Loucy (cell line): ENCODE data around the gene SEC31B.

Experiments
- EZH2phosphoT487 ChIP-seq: fragments of 200-600 bp; IDR thresholded peaks from 2 replicates; pipeline ENCODE4 v1.6.1; 2018; ENCODE audit warnings: antibody characterized with exemption, mild to moderate bottlenecking, moderate library complexity, borderline replicate concordance
- TF ChIP-seq, protein P1 (sequence below): fragments of 200-600 bp; sonication (generic); conservative IDR thresholded peaks from 2 replicates; pipeline ENCODE4 v1.5.1; 2014; ENCODE audit warnings: mild to moderate bottlenecking, antibody characterized with exemption, low read length

DNA sequence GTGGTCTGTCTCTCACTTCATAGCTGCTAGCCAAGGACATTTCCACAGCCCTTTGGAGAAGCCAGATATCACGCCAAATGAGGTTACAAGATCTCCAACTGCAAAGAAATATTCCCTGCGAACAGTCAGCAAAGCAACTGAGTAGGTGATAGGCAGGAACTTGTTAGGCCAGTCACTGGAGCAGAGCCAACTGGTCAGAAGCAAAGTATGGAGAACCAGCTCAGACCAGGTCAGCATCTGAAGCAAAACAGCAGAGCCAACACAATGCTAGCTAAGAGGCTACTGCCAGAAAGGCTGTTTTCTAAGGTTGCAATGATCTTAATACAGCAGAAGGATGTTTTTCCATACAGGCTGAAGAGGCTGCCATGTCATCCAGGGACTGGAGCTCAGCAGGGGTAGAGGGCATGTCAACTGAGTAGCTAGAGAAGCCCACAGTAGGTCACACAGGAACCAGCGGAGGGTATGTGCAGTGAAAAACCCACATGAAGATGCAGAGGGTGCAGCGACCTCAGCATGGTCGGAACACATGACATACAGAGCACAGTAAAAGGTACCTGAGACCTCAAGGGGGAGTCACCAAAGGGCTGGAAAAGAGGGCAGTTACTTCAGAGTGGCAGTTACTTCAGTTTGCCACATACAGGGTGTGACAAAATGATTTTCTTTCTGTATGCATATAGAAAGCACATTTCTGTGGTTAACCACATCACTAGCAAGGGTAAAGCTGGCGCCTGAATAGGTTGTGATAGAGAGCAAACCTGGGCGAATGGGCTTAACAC lies 8.9 kb downstream of the SEC31B start:
- TF ChIP-seq, protein P1, sequence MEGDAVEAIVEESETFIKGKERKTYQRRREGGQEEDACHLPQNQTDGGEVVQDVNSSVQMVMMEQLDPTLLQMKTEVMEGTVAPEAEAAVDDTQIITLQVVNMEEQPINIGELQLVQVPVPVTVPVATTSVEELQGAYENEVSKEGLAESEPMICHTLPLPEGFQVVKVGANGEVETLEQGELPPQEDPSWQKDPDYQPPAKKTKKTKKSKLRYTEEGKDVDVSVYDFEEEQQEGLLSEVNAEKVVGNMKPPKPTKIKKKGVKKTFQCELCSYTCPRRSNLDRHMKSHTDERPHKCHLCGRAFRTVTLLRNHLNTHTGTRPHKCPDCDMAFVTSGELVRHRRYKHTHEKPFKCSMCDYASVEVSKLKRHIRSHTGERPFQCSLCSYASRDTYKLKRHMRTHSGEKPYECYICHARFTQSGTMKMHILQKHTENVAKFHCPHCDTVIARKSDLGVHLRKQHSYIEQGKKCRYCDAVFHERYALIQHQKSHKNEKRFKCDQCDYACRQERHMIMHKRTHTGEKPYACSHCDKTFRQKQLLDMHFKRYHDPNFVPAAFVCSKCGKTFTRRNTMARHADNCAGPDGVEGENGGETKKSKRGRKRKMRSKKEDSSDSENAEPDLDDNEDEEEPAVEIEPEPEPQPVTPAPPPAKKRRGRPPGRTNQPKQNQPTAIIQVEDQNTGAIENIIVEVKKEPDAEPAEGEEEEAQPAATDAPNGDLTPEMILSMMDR: peak; percentile 35
- TF ChIP-seq EZH2phosphoT487: no peak
